Stimulated activated naive CD4-positive, alpha-beta T cell (primary cell): ENCODE results near the gene SLC6A11.

Source experiments
- DNase-seq, 6 experiments: peaks; one replicate each; lab custom pipeline; 2025; lab: John Stamatoyannopoulos, UW

SLC6A11 gene

GRCh38 chr3:10981031-10981430 is 165.0 kb downstream of the SLC6A11 start:
- no peak for DNase-seq

GRCh38 chr3:10981961-10982360 is 165.9 kb downstream of the SLC6A11 start:
- DNase-seq, result no peak

GRCh38 chr3:10982782-10983181 is 166.8 kb downstream of the SLC6A11 start:
- DNase-seq, result no peak

- DNase-seq, result no peak
These were observed 167.3 kb downstream of the SLC6A11 start for GRCh38 chr3:10983219-10983916.

GRCh38 chr3:10984371-10984896 is 168.4 kb downstream of the SLC6A11 start:
- no peak for DNase-seq

- no peak for DNase-seq
These were observed 169.2 kb downstream of the SLC6A11 start for GRCh38 chr3:10985181-10985580.

GRCh38 chr3:10986592-10986991 is 170.6 kb downstream of the SLC6A11 start:
- DNase-seq, result no peak

- DNase-seq, result no peak
These were observed 172.1 kb downstream of the SLC6A11 start for GRCh38 chr3:10988001-10988665.

- DNase-seq, result no peak
These were observed 173.0 kb downstream of the SLC6A11 start for GRCh38 chr3:10988991-10989484.
